HEK293 (cell line): ENCODE data around the gene SLC35F3.

Experiments
- CTCF ChIA-PET: fragments of 350-600 bp; formaldehyde crosslinking; extraction: SDS; loops from one replicate; lab custom pipeline; 2021; ENCODE audit warnings: antibody characterized with exemption; lab: Yijun Ruan, JAX
- POLR2A ChIA-PET: fragments of 300-600 bp; formaldehyde crosslinking; extraction: SDS; loops from one replicate; lab custom pipeline; 2020; ENCODE audit warnings: antibody characterized with exemption, inconsistent platforms; lab: Yijun Ruan, JAX
- H3K27ac ChIP-seq: fragments of 200-500 bp; sonication (Bioruptor generic); 2 replicates; pipeline ENCODE4 v1.5.1; 2014; ENCODE audit warnings: low read depth, low read length, control low read depth, inconsistent platforms; ENCODE audit errors: extremely low read depth
- H3K36me3 ChIP-seq, 2 experiments: fragments of 200-500 bp in 1 of 2; sonication (Bioruptor generic) in 1 of 2; 1 replicate in 1 of 2; 2 replicates in 1 of 2; pipeline ENCODE4 v1.5.1; 2014 to 2017; ENCODE audit warnings: inconsistent platforms in 2 of 2, low read length in 2 of 2; ENCODE audit not compliant: control insufficient read depth in 2 of 2, insufficient read depth in 1 of 2
- H3K4me1 ChIP-seq: fragments of 200-500 bp; sonication (Bioruptor generic); 2 replicates; pipeline ENCODE4 v1.5.1; 2014; ENCODE audit warnings: mild to moderate bottlenecking, low read length, inconsistent platforms; ENCODE audit not compliant: control insufficient read depth, insufficient read depth
- H3K4me3 ChIP-seq: 2 replicates; pipeline ENCODE4 v1.5.1; 2011; ENCODE audit warnings: low read depth, mild to moderate bottlenecking, control low read depth, low read length, moderate library complexity
- H3K9me3 ChIP-seq: fragments of 200-500 bp; sonication (Bioruptor generic); 2 replicates; pipeline ENCODE4 v1.5.1; 2014; ENCODE audit warnings: low read depth, low read length, inconsistent platforms; ENCODE audit not compliant: control insufficient read depth, insufficient read depth
- GLIS1 ChIP-seq: fragments of 450-650 bp; formaldehyde crosslinking; IDR thresholded peaks from 2 replicates; pipeline ENCODE4 v1.5.1; 2016; ENCODE audit warnings: missing biosample characterization, missing genetic modification characterization
- HOXA7 ChIP-seq: sonication (generic); formaldehyde crosslinking; IDR thresholded peaks from 2 replicates; pipeline ENCODE4 v1.8.1; 2022; ENCODE audit warnings: missing genetic modification reagents, borderline replicate concordance
- KLF1 ChIP-seq: fragments of 450-650 bp; formaldehyde crosslinking; IDR thresholded peaks from 2 replicates; pipeline ENCODE4 v1.5.1; 2016; ENCODE audit warnings: missing biosample characterization, missing genetic modification characterization
- MEIS1 ChIP-seq: sonication (generic); formaldehyde crosslinking; IDR thresholded peaks from 2 replicates; pipeline ENCODE4 v1.8.1; 2022; ENCODE audit warnings: missing genetic modification reagents, mild to moderate bottlenecking, borderline replicate concordance
- PRDM1 ChIP-seq: fragments of 450-650 bp; formaldehyde crosslinking; IDR thresholded peaks from 2 replicates; pipeline ENCODE4; 2016; ENCODE audit warnings: missing biosample characterization, missing genetic modification characterization
- WT1 ChIP-seq: fragments of 450-650 bp; formaldehyde crosslinking; IDR thresholded peaks from 2 replicates; pipeline ENCODE4 v1.5.1; 2016; ENCODE audit warnings: missing biosample characterization, missing genetic modification characterization
- ZBTB44 ChIP-seq: fragments of 450-650 bp; IDR thresholded peaks from 2 replicates; pipeline ENCODE4 v1.5.1; 2018; ENCODE audit warnings: missing biosample characterization, mild to moderate bottlenecking, missing genetic modification characterization
- ZNF19 ChIP-seq: fragments of 450-650 bp; formaldehyde crosslinking; IDR thresholded peaks from 2 replicates; pipeline ENCODE4; 2016; ENCODE audit warnings: missing biosample characterization, missing genetic modification characterization, low read depth
- ZNF24 ChIP-seq: fragments of 450-650 bp; formaldehyde crosslinking; IDR thresholded peaks from 2 replicates; pipeline ENCODE4 v1.5.1; 2016; ENCODE audit warnings: missing biosample characterization, missing genetic modification characterization
- ZNF37A ChIP-seq: fragments of 450-650 bp; IDR thresholded peaks from 2 replicates; pipeline ENCODE4 v1.5.1; 2018; ENCODE audit warnings: missing biosample characterization, missing genetic modification characterization
- ZNF398 ChIP-seq: fragments of 450-650 bp; formaldehyde crosslinking; IDR thresholded peaks from 2 replicates; pipeline ENCODE4 v1.5.1; 2017; ENCODE audit warnings: missing biosample characterization, missing genetic modification characterization
- ZNF404 ChIP-seq: fragments of 450-650 bp; formaldehyde crosslinking; IDR thresholded peaks from 2 replicates; pipeline ENCODE4 v1.5.1; 2017; ENCODE audit warnings: missing biosample characterization, missing genetic modification characterization
- ZNF433 ChIP-seq: fragments of 450-650 bp; formaldehyde crosslinking; IDR thresholded peaks from 2 replicates; pipeline ENCODE4 v1.5.1; 2016; ENCODE audit warnings: missing biosample characterization, missing genetic modification characterization, low read depth
- ZNF521 ChIP-seq: fragments of 450-650 bp; formaldehyde crosslinking; IDR thresholded peaks from 2 replicates; pipeline ENCODE4 v1.5.1; 2017; ENCODE audit warnings: missing biosample characterization, mild to moderate bottlenecking, missing genetic modification characterization
- ZNF530 ChIP-seq: fragments of 450-650 bp; formaldehyde crosslinking; IDR thresholded peaks from 2 replicates; pipeline ENCODE4 v1.5.1; 2016; ENCODE audit warnings: low read depth, missing biosample characterization, missing genetic modification characterization
- ZNF560 ChIP-seq: fragments of 450-650 bp; formaldehyde crosslinking; IDR thresholded peaks from 2 replicates; pipeline ENCODE4 v1.5.1; 2017; ENCODE audit warnings: missing biosample characterization, missing genetic modification characterization, borderline replicate concordance
- ZNF585B ChIP-seq: fragments of 450-650 bp; formaldehyde crosslinking; IDR thresholded peaks from 2 replicates; pipeline ENCODE4 v1.5.1; 2016; ENCODE audit warnings: missing biosample characterization, missing genetic modification characterization
- ZNF610 ChIP-seq: fragments of 450-650 bp; formaldehyde crosslinking; IDR thresholded peaks from 2 replicates; pipeline ENCODE4 v1.5.1; 2016; ENCODE audit warnings: missing biosample characterization, missing genetic modification characterization, borderline replicate concordance
- ZNF707 ChIP-seq: fragments of 450-650 bp; formaldehyde crosslinking; IDR thresholded peaks from 2 replicates; pipeline ENCODE4 v1.5.1; 2016; ENCODE audit warnings: missing biosample characterization, missing genetic modification characterization
- ZNF747 ChIP-seq: fragments of 450-650 bp; formaldehyde crosslinking; IDR thresholded peaks from 2 replicates; pipeline ENCODE4 v1.5.1; 2016; ENCODE audit warnings: missing biosample characterization, missing genetic modification characterization
- ZSCAN30 ChIP-seq: fragments of 450-650 bp; IDR thresholded peaks from 2 replicates; pipeline ENCODE4 v1.5.1; 2018; ENCODE audit warnings: missing biosample characterization, mild to moderate bottlenecking, missing genetic modification characterization, moderate library complexity
- TF ChIP-seq, protein P1 (sequence below): fragments of 450-650 bp; formaldehyde crosslinking; IDR thresholded peaks from 2 replicates; pipeline ENCODE4 v1.5.1; 2016; ENCODE audit warnings: missing biosample characterization, missing genetic modification characterization, borderline replicate concordance
- TF ChIP-seq, protein P2 (sequence below): fragments of 450-650 bp; formaldehyde crosslinking; IDR thresholded peaks from 2 replicates; pipeline ENCODE4 v1.5.1; 2016; ENCODE audit warnings: missing biosample characterization, missing genetic modification characterization
- TF ChIP-seq, protein P3 (sequence below): fragments of 450-650 bp; formaldehyde crosslinking; IDR thresholded peaks from 2 replicates; pipeline ENCODE4 v1.5.1; 2016; ENCODE audit warnings: missing biosample characterization, missing genetic modification characterization

SLC35F3 gene

GRCh38 chr1:234361102-234361603, 456.7 kb downstream of the SLC35F3 start (continued):
- TF ChIP-seq GLIS1 (tag by site-specific recombination) (no peak), KLF1 (tag by site-specific recombination) (no peak), HOXA7 (CRISPR knock-in tag) (no peak), ZNF610 (tag by site-specific recombination) (no peak), MEIS1 (no peak)
- TF ChIP-seq, all 188 proteins: peak for 0

DNA sequence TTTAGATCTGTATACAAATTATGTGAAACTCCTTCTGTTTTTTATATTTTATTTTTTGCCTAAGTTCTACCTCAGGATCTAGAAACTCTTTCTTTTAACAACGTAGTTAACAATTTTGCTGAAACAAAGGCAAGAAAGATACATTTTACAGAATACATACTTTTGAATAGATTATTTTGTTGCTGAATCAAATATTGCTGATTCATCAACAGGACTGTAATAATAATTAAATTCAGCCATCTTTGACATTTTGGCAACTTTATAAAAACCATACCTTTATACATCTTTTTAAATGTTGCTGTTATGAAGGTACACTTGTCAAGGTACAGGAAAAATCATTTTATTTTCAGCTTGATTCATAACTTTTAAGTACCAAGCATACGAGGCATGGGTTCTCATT, 458.1 kb downstream of the SLC35F3 start:
- H3K27ac ChIP-seq, result no peak overlapping the region
- ChIA-PET CTCF (no interaction called here), POLR2A (interaction anchor here (2.4 kb wide), 1 partner anchor 11 kb away, joined by 10 read pairs; the partner anchor contains the start of gene COA6)
- TF ChIP-seq ZNF24 (tag by site-specific recombination), result no peak
- TF ChIP-seq, protein P1, sequence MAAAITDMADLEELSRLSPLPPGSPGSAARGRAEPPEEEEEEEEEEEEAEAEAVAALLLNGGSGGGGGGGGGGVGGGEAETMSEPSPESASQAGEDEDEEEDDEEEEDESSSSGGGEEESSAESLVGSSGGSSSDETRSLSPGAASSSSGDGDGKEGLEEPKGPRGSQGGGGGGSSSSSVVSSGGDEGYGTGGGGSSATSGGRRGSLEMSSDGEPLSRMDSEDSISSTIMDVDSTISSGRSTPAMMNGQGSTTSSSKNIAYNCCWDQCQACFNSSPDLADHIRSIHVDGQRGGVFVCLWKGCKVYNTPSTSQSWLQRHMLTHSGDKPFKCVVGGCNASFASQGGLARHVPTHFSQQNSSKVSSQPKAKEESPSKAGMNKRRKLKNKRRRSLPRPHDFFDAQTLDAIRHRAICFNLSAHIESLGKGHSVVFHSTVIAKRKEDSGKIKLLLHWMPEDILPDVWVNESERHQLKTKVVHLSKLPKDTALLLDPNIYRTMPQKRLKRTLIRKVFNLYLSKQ (tag by site-specific recombination), result no peak
- TF ChIP-seq, protein P2, sequence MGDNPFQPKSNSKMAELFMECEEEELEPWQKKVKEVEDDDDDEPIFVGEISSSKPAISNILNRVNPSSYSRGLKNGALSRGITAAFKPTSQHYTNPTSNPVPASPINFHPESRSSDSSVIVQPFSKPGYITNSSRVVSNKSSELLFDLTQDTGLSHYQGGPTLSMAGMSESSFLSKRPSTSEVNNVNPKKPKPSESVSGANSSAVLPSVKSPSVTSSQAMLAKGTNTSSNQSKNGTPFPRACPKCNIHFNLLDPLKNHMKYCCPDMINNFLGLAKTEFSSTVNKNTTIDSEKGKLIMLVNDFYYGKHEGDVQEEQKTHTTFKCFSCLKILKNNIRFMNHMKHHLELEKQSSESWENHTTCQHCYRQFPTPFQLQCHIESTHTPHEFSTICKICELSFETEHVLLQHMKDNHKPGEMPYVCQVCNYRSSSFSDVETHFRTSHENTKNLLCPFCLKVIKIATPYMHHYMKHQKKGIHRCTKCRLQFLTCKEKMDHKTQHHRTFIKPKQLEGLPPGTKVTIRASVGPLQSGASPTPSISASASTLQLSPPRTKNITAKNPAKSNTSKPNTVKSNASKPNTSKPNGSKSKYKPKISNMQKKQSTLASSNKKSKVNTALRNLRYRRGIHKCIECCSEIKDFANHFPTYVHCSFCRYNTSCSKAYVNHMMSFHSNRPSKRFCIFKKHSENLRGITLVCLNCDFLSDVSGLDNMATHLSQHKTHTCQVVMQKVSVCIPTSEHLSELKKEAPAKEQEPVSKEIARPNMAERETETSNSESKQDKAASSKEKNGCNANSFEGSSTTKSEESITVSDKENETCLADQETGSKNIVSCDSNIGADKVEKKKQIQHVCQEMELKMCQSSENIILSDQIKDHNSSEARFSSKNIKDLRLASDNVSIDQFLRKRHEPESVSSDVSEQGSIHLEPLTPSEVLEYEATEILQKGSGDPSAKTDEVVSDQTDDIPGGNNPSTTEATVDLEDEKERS (tag by site-specific recombination), result no peak
- TF ChIP-seq PRDM1 (tag by site-specific recombination), result no peak
- no peak for TF ChIP-seq ZNF521 (tag by site-specific recombination)
- TF ChIP-seq ZBTB44, result no peak
- TF ChIP-seq ZNF560 (tag by site-specific recombination), result no peak
- TF ChIP-seq ZNF398, result no peak
- no peak for TF ChIP-seq ZNF37A (tag by site-specific recombination)
- no peak for TF ChIP-seq ZSCAN30 (tag by site-specific recombination)
- TF ChIP-seq ZNF433 (tag by site-specific recombination), result no peak
- no peak for TF ChIP-seq ZNF530
- TF ChIP-seq ZNF19 (tag by site-specific recombination), result no peak
- no peak for TF ChIP-seq ZNF707
- no peak for TF ChIP-seq ZNF404 (tag by site-specific recombination)
- TF ChIP-seq WT1 (tag by site-specific recombination), result no peak
- TF ChIP-seq ZNF585B (tag by site-specific recombination), result no peak
- TF ChIP-seq ZNF747 (tag by site-specific recombination), result no peak
- TF ChIP-seq, protein P3, sequence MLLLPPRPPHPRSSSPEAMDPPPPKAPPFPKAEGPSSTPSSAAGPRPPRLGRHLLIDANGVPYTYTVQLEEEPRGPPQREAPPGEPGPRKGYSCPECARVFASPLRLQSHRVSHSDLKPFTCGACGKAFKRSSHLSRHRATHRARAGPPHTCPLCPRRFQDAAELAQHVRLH (tag by site-specific recombination), result no peak
- H3K36me3 ChIP-seq, result no peaks in the 10 kb centered on the region
- H3K4me3 ChIP-seq, result no peak overlapping the region
- H3K4me1 ChIP-seq, result no peaks in the 10 kb centered on the region
- H3K9me3 ChIP-seq, result no peaks in the 10 kb centered on the region
